Hematopoietic multipotent progenitor cell treated with erythropoietin and hydrocortisone succinate and interleukin-3 and kit ligand, for 17 days (in vitro differentiated cells): ENCODE results near the gene XKR7.

Experiments used
- DNase-seq: peaks from one replicate; pipeline ENCODE4 v3.0.0-alpha.2; 2015; ENCODE audit warnings: low spot score

The XKR7 gene

DNA sequence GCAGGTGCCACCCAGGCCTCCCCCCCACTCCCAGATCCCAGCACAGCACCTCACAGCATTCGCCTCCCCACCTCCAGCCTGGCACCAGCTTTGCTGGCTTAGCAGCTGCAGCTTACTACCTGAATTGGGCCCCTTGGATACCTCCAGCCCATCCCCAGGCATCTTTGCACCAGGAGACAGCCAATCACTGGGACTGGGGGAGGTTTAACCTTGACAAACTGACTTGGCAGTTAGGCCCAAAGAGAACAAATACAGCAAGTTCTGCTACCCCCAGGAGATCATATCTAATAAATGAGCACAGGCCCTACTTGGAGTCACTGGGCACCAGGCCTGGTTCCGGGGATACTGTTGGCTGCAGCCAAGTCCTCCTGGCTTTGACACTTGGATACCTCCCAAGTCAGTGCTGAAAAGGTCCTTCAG, 24.9 kb upstream of the XKR7 start:
- no peak for DNase-seq

DNA sequence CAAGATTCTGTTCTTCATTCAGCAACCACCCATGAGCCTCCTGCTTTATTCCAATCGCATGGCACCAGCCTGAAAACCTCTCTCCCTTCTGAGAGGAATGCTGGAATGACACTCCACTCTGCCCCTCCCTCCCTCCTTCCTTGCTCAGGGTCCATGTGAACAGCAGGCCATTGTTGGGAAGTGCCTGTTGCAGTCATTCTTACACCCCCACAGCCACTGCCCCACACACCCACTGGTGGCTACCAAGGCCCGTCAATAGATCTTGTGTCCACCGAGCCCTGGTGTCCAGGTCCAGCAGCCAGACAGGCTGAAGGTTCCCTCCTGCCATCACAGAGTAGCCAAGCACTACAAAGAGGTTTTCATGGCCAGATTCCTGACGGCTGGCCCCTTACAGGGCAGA, 22.6 kb upstream of the XKR7 start:
- DNase-seq, result no peak

DNA sequence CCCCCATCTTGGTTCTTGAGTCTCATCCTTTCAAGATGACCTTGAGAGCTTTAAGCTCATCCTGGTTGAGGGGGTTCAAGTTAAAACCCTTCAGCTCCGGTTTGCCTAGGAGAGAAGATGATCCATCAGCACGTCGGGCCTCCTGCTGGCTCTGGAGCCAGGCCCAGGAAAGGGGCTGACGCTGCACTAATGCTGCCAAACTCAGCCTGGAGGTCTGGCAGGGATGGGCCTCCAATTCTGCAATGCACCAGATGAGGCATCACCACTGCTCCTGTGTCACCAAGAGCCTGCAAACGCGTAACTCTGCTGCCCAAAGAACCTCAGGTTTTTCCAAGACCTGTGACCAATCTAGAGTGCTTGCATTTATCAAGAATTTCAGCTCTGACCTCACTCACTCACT, 22.2 kb upstream of the XKR7 start:
- DNase-seq, result no peak

DNA sequence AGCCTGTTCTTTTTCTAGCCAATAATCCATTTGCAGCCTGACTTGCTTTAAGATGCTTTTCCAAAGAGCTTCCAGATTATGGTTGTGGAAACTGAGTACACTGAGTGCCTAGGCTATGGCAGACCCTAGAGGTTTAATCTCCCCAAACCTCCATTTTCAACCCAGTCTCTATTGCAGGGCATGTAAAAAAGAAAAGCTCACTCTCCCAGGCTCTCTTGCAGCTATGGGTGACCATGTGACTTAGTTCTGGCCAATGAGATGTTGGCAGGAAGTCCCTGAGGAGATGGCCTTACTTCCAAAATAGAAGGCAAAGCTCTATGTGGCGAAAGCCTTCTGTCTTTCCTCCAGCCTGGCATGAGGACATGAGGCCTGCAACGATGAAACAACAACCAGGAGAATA, 19.9 kb upstream of the XKR7 start:
- DNase-seq, result no peak

DNA sequence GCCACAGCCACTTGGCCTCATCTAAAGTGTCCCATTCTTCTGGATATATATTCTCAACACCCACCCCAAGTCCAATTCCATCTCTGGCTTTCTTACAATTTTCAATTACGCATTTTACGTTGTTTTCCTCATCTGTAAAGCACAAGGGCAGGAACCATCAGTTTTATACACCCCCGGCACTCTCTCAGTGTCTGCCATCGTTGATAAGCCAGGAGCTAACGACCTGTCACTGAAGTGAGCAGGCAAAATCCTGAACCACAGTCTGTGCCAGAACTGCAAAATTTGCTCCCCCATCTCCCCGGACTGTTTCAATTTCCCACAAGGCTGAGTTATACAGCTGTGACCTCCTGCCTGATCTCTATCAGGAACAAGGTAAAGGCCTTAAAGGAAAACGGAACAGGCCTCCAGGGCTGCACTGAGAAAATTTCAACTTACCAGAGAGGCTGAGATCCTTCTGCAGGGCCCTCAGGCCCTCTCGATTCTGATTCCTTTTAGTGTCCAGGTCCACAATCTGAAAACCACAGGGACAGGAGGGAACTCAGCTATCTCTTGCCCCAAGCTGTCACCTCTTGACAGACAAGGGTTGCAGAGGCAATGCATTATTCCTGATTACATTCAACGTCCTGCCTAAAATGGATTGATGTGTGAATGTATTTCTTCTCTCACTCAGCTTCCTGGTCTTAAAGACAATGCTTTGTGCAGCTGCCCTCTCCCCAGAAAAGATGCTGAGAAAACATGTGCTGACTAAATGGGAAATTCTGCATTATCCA, 17.9 kb upstream of the XKR7 start:
- peak; percentile 14 for DNase-seq

DNA sequence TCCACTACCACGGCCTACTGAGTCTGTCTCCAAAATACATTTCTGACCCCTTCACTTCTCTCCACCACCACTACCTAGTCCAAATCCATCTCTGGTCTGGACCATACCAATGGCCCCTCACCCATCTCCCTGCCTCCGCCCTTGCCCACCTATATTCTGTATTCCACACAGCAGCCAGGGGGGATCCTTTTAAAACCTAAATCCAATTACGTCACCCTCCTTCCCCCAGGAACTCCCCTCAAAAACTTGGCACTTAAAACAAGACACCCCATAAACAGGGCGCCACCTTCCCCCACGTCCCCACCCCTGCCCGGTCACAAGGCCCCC, 16.8 kb upstream of the XKR7 start:
- no peak for DNase-seq

DNA sequence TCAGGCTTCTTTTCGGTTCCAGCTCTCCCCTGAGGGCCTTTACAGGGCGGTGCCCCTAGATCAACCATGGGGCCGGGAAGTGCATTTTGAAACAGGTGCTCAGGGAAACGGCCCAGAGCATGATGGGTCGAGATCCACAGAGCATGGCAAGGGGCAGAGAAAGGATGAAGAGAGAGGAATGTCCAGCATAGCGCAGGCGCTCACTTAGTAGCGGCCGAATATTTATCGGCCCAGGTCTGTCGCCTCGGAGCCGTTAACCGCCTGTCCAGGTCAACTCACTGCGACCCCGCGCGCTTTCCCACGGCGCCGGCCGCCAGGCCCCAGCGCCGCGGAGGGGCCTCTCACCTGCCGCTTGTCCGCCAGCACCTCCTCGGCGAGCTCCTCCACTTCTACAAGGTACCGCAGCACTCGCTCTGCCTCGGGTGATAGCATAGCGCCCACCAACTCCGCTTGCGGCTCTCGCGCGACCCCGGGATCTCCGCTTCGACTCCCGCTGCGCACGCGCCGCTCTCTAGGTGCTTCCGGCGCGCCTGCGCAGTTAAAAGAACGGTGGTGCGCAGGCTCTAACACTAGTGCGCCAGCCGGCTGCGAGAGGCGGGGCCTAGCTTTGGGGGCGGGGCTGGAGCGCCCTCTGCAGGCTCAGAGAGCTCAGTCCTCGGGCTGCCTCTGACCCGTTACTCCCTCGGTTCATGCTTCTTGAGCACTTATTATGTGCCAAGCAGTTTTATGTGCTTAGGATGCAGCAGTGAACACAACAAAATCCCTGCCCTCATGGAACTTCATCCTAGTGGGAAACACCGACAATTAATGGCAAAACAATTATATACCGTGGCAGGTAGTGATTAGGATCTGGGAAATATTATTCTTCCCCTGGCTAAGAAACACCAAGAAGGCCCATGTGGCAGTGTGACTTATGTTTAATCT, 16.2 kb upstream of the XKR7 start, which contains the start of gene PDRG1:
TSS of gene PDRG1 (minus strand) at position 517 of the 924 bp plus-strand sequence. CDS start at position 432, 85 bp downstream.
- peak; percentile 97 for DNase-seq

DNA sequence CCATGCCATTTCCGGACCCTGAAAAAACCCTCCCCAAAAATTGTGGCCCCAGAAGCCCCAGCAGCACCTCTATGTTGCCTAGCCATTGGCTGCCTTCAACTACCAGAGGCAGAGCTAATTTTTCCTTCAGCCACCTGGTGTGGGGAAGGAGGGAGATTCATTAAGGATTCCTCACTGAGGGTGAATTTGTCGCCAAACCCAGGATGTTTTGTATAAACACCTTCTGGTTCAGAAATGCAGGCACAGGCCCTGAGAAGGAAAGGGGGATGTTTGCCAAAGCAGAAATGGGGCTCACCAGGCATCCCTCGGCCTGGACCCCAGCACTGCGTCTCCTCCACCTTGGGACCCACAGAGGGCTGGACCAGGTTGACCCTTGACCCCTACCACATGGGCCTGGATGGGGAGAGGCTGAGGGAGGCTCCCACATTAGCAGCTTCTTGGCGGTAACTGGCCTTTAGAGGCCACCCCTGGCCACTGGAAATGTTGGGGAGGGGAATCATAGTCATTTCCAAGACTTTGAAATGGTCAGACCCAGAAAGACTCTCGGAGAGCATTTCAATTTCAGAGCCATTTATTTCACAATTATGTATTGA, 14.3 kb upstream of the XKR7 start:
- DNase-seq, result no peak

DNA sequence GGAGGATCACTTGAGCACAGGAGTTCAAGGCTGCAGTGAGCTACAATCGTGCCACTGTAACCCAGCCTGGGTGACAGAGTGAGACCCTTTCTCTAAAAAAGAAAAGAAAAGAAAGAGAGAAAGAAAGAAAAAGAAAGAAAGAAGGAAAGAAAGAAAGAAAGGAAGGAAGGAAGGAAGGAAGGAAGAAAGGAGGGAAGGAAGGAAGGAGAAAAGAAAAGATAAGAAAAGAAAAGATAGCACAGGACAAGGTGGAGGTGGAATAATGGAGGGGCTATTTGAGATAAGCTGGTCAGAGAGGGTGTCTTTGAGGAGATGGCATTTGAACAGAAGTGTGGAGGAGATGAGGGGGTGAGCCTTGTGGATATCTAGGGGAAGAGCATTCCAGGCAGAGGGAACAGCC, 13.5 kb upstream of the XKR7 start:
- no peak for DNase-seq

DNA sequence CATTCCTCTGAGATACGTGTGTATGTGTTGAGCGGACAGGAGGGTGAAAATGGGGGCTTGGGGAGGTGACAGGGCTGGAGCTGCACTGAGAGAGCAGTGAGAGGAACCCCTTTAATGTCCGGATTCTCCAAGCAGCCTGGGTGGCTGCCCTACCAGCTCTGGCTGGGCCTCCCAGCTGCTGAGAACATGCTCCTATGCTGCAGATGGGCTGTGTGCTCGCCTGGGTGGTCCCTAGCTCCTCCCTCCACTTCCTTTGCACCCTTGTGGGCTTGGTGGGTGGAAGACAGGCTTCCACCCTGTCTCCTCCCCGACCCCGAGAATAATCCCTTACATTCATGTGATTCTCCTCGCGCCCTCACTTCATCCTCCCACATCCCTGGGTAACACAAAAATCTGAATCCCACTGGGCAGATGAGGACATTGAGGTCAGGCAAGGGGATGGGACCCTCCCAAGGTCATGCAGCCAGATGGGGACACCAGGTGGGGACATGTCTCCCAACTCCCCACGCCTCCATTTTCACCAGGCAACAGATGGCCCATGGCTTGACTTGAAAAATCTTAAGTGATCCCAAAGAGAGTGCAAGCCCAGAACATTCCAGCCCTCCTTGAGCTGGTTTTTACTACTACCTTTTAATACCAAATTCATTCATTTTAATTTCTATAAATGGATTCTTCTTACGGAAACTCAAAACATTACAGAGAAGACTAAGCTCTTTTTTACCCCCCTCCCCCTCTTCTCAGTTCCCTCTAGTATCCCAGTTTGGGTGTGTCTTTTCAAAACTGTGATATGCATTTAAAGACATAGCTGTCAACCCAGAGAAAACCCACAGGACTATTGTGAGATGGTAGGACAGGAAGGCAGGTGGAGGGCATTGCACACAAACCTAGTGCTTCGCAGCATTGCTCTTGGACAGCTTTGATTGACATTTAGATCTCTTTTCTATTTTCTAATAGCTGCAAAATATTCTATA, 11.1 kb upstream of the XKR7 start:
- DNase-seq, result no peak

DNA sequence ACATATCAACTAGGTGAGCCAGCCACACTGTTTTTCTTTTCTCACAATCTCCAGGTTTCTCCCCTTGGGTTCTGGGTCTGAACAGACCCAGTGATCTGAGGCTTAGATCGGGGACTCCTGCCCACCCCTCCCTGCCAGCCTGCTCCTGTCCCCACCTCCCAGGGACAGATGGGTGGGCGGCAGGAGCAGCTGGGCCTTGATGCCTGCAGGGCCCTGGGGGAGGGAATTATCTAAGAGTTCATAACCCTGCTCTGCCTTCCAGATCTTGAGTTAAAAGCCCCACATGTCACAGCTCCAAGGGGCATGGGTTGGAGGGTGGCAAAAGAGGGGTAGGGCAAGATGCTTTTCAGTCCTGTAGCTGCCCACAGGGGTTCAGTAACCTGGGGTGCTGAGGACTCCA, 5.2 kb upstream of the XKR7 start:
- DNase-seq, result no peak

DNA sequence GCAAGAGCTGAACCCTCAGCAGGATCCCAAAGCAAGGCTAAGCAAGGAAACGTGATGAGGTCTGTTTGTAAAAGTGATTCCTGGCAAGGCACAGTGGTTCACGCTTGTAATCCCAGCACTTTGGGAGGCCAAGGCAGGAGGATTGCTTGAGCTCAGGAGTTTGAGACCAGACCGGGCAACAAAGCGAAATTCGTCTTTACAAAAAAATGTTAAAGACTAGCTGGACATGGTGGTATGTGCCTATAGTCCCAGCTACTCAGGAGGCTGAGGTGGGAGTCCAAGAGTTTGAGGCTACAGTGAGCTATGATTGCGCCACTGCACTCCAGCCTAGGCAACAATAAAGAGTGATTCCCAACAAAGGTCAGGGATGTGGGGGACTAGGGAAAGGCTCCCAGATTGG, 4.1 kb upstream of the XKR7 start:
- DNase-seq, result no peak

DNA sequence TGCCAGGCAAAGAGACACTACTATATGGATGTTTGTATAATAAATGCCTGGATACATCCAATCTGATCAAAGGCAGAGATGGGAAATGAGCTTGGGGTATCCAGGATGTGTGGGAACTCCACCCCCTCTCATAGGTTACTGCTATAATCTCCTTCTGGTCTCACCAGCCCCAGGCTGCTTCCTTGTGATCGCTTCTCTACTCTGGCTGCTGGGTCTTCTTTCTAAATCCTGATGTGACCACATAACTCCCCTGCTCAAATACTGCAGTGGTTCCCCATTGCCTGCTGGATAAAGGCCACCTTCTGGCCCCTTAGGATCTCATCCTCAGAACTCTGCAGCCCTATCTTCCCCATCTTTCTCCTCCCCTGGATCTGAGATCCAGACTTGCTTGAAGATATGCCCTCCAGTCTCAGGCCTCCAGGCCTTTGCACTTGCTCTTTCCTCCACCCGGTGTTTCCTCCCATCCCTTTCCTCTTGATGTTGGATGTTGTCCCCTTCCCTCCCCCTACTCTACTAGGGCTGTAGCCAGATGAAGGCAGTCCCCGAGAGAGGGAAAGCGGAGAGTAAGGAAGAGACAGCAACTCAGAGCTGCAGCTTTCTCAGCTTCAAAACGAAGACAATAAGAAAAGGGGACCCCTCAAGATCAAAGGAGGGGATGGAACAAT, 828 bp upstream of the XKR7 start:
- no peak for DNase-seq

DNA sequence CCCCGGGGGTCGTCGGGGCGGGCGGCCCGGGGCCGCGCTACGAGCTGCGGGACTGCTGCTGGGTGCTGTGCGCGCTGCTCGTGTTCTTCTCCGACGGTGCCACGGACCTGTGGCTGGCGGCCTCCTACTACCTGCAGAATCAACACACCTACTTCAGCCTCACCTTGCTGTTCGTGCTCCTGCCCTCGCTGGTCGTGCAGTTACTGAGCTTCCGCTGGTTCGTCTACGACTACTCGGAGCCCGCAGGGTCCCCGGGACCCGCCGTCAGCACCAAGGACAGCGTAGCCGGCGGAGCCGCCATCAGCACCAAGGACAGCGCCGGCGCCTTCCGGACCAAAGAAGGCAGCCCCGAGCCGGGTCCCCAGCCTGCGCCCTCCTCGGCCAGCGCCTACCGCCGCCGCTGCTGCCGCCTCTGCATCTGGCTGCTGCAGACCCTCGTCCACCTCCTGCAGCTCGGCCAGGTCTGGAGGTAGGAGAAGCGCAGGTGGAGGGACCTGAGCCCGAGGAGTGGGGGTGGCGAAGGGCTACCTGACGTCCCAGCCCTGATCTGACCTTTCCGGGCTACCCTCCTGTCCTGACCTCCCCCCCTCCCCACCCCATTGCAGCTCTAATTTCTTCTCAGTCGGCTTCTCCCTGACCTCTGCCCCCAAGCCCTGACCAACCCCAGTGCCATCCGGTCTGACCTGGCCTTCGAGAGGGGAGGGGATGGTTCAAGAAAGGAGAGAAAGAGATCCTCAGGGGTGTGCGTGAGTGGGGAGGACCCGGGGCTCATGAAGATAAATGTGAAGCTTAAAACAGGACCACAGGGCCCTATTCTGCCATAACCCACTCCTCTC, 558 bp downstream of the XKR7 start:
- peak; percentile 17 for DNase-seq

DNA sequence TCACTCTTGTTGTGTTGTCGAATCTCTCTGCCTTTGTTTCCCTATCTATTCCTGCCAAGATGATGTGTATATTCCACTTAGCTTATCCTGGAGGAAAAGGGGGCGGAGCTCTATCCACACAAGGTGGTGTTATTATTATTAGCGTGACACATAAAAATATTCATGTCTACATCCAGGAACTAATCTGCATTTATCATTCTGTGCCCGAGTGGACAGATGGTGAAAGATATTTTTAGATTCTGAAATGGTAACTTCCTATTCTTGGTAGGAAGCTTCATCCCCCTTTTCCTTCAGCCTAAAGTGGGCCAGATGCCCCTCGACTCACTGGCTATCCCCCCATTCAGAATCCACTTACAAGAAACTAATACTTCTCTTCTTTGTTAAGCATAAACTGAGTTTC, 2.0 kb downstream of the XKR7 start:
- no peak for DNase-seq

DNA sequence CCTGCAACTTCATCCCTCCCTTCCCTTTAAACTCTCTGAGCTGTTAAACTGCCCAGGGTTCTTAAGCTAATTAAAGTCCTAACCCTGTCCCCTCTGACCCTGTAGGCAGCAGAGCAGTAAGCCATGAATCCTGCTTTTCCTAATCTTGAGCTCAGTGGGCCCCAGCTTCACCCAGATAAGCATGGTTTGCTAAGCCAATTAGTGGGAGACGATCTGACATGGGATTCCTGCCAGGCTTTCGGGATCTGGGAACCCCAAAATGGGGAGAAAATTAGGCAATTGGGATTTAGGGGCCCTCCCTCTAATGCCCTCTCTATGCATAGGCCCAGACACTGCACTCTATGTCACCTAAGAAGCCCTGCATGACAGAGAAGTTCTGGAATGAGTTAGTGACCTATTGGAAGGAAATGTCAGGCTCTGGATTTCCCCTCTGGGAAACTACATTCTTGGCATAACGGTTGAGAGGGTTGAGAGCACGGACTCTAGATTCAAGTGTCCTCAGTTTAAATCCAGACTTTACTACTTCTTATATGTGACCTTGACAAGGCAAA, 4.6 kb downstream of the XKR7 start:
- DNase-seq, result no peak

DNA sequence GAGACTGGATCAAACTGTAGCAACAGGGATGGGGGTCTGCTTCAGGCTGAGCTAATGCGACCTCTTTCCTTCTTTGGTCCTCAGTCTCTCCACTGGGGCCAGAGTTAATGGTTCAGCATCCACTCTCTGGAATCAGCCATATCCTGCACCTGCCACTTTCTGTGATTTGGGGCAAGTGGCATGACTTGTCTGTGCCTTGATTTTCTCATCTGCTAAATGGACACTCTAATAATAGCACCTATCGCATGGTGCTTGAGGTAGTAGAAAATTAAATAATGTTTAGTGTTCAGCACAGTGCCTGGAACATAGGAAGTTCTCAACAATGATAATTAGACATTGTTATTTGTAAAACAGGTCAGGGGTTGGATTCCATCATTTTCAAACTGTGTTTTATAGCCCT, 6.3 kb downstream of the XKR7 start:
- no peak for DNase-seq

DNA sequence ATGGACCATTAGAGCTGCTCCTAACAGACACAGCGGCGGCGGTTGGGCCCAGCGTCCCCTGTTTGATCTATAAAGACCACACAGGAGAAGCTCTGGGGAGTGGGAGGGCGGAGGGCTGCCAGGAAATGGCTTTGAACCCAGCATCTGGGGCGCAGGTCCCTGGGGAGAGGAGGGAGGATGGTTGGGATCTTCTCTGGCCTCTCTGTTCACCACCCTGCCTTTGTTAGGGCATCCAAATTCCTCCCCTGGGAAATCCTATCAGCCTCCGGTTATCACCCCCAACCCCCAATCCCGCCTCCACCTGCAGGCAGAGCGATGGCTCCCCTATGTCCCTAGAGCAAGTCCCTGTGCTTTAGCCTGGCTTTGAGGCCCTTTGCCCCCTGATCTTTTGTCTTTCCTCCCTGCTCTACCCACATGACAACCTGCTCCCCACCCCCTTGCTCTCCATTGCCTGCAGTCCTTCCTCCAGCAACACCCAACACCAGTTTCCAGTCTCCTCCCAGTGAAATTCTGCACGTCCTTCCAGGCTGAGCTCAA, 7.1 kb downstream of the XKR7 start:
- no peak for DNase-seq

DNA sequence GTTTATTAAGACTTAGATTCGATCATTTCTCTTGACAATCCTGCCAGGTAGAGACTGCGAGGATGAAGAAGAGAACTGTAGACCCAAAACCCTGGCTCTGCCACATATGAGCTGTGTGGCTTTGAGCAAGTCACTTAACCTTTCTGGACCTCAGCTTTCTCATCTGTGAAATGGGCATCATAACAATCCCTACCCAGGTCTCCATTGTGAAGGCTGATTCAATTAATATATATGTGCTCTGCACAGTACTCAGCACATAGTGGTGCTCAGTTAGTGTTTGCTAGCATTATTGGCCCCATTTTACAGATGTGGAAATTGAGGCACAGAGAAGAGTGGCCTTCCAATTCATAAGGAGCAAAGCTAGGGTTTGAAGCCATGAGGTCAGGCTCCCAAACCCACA, 7.9 kb downstream of the XKR7 start:
- DNase-seq, result no peak

DNA sequence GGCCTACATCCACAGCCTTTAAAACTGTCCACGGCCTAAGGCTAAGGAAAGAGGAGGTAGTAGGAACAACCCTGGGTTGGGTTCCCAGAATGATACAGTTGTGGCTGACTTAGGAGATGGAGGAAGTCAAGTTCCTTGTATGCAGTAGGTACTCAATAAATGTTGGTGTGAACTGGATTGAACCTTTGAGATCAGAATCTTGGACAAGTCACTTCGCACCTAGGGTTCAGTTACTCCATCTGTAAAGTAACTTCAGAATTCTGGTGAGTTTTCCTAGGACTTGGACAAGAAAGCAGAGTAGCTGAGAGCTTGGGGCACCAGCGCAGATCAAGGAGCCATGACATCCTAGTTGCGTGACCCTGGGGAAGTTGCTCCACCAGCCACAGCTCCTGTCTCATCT, 9.1 kb downstream of the XKR7 start:
- no peak for DNase-seq
